Choroid plexus epithelial cell (primary cell): ENCODE results near the gene PAK3.

Source experiments
- DNase-seq: peaks from one replicate; pipeline ENCODE4 v3.0.0-alpha.2; 2010; ENCODE audit warnings: low read depth
- H3K4me3 ChIP-seq: 2 replicates; pipeline ENCODE4 v1.5.1; 2011; ENCODE audit warnings: low read depth, mild to moderate bottlenecking, control low read depth, low read length, moderate library complexity
- CTCF ChIP-seq: conservative IDR thresholded peaks from 2 replicates; pipeline ENCODE4 v1.5.1; 2011; ENCODE audit warnings: low read depth, mild to moderate bottlenecking, control low read depth, inconsistent platforms, low read length, moderate library complexity

Gene PAK3

GRCh38 chrX:111127038-111127437 is 31.0 kb downstream of the PAK3 start:
- DNase-seq, result no peak
- H3K4me3 ChIP-seq, result no peak overlapping the region
- TF ChIP-seq CTCF, result no peak

GRCh38 chrX:111129921-111130320 is 33.9 kb downstream of the PAK3 start:
- DNase-seq, result no peak
- no peak overlapping the region for H3K4me3 ChIP-seq
- TF ChIP-seq CTCF, result no peak

GRCh38 chrX:111131572-111131971 is 35.6 kb downstream of the PAK3 start:
- no peak overlapping the region for H3K4me3 ChIP-seq
- DNase-seq, result peak; percentile 2
- no peak for TF ChIP-seq CTCF

GRCh38 chrX:111133389-111133788 is 37.4 kb downstream of the PAK3 start:
- no peak for TF ChIP-seq CTCF
- DNase-seq, result no peak
- no peak overlapping the region for H3K4me3 ChIP-seq

- DNase-seq, result no peak
- H3K4me3 ChIP-seq, result no peak overlapping the region
- TF ChIP-seq CTCF, result no peak
These were observed 49.9 kb downstream of the PAK3 start for GRCh38 chrX:111145878-111146277.

GRCh38 chrX:111151764-111152163 is 55.8 kb downstream of the PAK3 start:
- DNase-seq, result no peak
- no peak overlapping the region for H3K4me3 ChIP-seq
- TF ChIP-seq CTCF, result no peak

- no peak for DNase-seq
- no peak for TF ChIP-seq CTCF
- no peak overlapping the region for H3K4me3 ChIP-seq
These were observed 63.2 kb downstream of the PAK3 start for GRCh38 chrX:111159232-111159631.
